ENCODE results near the gene PTPRZ1. TPM values are rescaled to one million over a fixed set of nuclear protein-coding genes. Genes with fewer than 3 reads are reported as not detected.
A peak's percentile ranks its signal among the peaks of the same experiment; 100 is the strongest.

Gene PTPRZ1
- polyA plus RNA-seq, 1 of the 3 experiments (the other 2 are of a cell fraction), result not detected

DNA sequence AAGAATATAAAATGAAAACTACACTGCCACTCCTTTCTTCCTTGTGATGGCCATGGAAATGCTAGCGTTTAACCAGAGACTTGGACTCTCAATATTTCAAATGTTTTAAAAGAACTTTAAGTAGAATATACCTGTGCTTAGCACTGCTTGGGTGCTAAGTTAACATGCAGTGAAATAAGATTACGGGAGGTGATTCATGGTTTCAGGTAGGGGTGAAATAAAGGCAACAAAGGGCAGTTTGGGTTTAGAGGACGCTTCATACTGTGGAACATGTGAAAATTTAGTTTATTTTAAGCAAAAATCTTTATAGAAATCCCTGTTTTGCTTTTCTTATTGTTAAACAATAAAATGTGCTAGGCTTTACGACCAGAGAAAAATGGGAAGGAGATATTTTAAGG lies 94.0 kb downstream of the PTPRZ1 start:
- no peak overlapping the region for H2AFZ ChIP-seq (ENCODE audit: low read depth)
- ChIA-PET POLR2A (no interaction called here), CTCF (interaction anchor here (3.4 kb wide), 1 partner anchor 28 kb away, joined by 19 read pairs; no protein-coding TSS in a partner anchor)
- no peaks in the 10 kb centered on the region for H4K20me1 ChIP-seq (ENCODE audit: insufficient read depth)
- 2% methylated on average over 4 of the region's 4 CpGs for whole genome bisulfite sequencing (ENCODE audit: low lambda C conversion rate)
- DNase-seq, result no peak
- peaks cover 15% of the 10 kb centered on the region; the same call in 1 of the 2 replicates for H3K27me3 ChIP-seq (ENCODE audit: insufficient read depth)
- no peak overlapping the region for H3K9ac ChIP-seq
- H3K79me2 ChIP-seq (ENCODE audit: insufficient read depth), result no peaks in the 10 kb centered on the region
- no peak overlapping the region for H3K4me3 ChIP-seq (ENCODE audit: low read depth in 2 of 2, low read length in 1 of 2)
- H3K36me3 ChIP-seq (replicated peaks in 1 of 2; ENCODE audit: control insufficient read depth in 1 of 2, insufficient read depth in 2 of 2, low read length in 1 of 2), result no peaks in the 10 kb centered on the region
- no peaks in the 10 kb centered on the region for H3K4me1 ChIP-seq (ENCODE audit: control insufficient read depth in 1 of 2, insufficient read depth in 2 of 2, low read depth in 1 of 2, low read length in 1 of 2)
- no peaks in the 10 kb centered on the region for H3F3A ChIP-seq (replicated peaks; ENCODE audit: insufficient read depth)
- TF ChIP-seq RCOR1 (IDR thresholded peaks at IDR 0.05; ENCODE audit: low read length), result no peak
- TF ChIP-seq EP300 (IDR thresholded peaks at IDR 0.05; ENCODE audit: borderline replicate concordance in 1 of 2, low read depth in 1 of 2, low read length in 1 of 2), result no peak
- no peak for TF ChIP-seq TCF12 (IDR thresholded peaks at IDR 0.05)
- no peak for TF ChIP-seq USF1 (IDR thresholded peaks at IDR 0.05; ENCODE audit: borderline replicate concordance, low read depth)
- no peak for TF ChIP-seq RAD21 (IDR thresholded peaks at IDR 0.05; ENCODE audit: low read length)
- TF ChIP-seq FOXM1 (IDR thresholded peaks at IDR 0.05; ENCODE audit: low read depth), result no peak
- no peak overlapping the region for H3K4me2 ChIP-seq
- no peaks in the 10 kb centered on the region for H3K9me3 ChIP-seq
- no peak overlapping the region for H3K27ac ChIP-seq (ENCODE audit: low read depth in 2 of 2, low read length in 1 of 2)
- H3K9me2 ChIP-seq, result no peaks in the 10 kb centered on the region

DNA sequence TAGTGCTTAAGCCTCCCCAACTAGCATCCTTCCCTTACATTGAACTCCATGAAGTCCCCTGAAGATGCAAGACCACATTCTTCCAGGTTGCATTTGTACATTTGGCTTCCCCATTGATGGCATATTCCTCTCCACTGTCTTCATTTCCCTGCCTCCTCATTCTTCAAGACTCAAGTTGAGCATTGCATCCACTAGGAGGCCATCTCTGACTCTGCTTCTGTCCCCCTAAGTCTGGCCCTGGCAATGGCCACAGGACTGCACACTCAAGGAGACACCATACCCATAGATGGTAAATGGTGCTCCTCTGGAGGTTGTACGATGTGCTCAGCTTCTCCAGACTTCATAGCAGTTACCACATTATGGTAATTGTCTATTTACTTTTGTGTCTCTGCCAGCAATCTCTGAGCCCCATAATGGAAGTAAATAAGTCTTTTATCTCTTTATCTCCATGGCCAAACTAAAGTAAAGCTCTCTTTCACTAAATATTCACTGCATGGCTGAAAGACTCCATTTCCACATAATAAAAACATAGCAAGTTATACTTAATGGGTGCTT lies 112.6 kb downstream of the PTPRZ1 start:
- Histone ChIP-seq H3F3A (replicated peaks; ENCODE audit: insufficient read depth) (no peaks in the 10 kb centered on the region), H3K79me2 (ENCODE audit: insufficient read depth) (no peaks in the 10 kb centered on the region), H3K9me2 (no peaks in the 10 kb centered on the region; the same call in 1 of the 2 replicates), H3K9me3 (0 out of 2 replicates have a peak, but pooled peaks cover 3% of the 10 kb centered on the region), H3K27ac (ENCODE audit: low read depth in 2 of 2, low read length in 1 of 2) (no peak overlapping the region), H3K4me1 (ENCODE audit: control insufficient read depth in 1 of 2, insufficient read depth in 2 of 2, low read depth in 1 of 2, low read length in 1 of 2) (no peaks in the 10 kb centered on the region), H4K20me1 (ENCODE audit: insufficient read depth) (peaks cover 3% of the 10 kb centered on the region; the same call in 1 of the 2 replicates), H3K4me3 (ENCODE audit: low read depth in 2 of 2, low read length in 1 of 2) (no peak overlapping the region), H3K27me3 (ENCODE audit: insufficient read depth) (peaks cover 6% of the 10 kb centered on the region; the same call in 1 of the 2 replicates), H3K9ac (no peak overlapping the region), H2AFZ (ENCODE audit: low read depth) (no peak overlapping the region), H3K4me2 (no peak overlapping the region), H3K36me3 (replicated peaks in 1 of 2; ENCODE audit: control insufficient read depth in 1 of 2, insufficient read depth in 2 of 2, low read length in 1 of 2) (no peaks in the 10 kb centered on the region)
- ChIA-PET CTCF (interaction anchor here (0.6 to 4.6 kb wide), 4 partner anchors 8 to 1133 kb away, joined by 3 to 43 read pairs (median 3); no protein-coding TSS in a partner anchor), POLR2A (no interaction called here)
- no peak for DNase-seq
- TF ChIP-seq GATA2 (CRISPR knock-in tag; IDR thresholded peaks at IDR 0.05), result no peak
- TF ChIP-seq, protein P1, sequence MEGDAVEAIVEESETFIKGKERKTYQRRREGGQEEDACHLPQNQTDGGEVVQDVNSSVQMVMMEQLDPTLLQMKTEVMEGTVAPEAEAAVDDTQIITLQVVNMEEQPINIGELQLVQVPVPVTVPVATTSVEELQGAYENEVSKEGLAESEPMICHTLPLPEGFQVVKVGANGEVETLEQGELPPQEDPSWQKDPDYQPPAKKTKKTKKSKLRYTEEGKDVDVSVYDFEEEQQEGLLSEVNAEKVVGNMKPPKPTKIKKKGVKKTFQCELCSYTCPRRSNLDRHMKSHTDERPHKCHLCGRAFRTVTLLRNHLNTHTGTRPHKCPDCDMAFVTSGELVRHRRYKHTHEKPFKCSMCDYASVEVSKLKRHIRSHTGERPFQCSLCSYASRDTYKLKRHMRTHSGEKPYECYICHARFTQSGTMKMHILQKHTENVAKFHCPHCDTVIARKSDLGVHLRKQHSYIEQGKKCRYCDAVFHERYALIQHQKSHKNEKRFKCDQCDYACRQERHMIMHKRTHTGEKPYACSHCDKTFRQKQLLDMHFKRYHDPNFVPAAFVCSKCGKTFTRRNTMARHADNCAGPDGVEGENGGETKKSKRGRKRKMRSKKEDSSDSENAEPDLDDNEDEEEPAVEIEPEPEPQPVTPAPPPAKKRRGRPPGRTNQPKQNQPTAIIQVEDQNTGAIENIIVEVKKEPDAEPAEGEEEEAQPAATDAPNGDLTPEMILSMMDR (IDR thresholded peaks at IDR 0.05), result peak; percentile 23; the same call in 1 of the 2 replicates
- WGBS (ENCODE audit: low lambda C conversion rate), result 0% methylated on average over 1 of the region's 1 CpG

- no peaks in the 10 kb centered on the region for H4K20me1 ChIP-seq (ENCODE audit: insufficient read depth)
- ChIA-PET CTCF (interaction anchor here (0.9 kb wide), 1 partner anchor 625 kb away, joined by 4 read pairs; no protein-coding TSS in a partner anchor), POLR2A (no interaction called here)
- H3K9me3 ChIP-seq, result no peaks in the 10 kb centered on the region
- H3F3A ChIP-seq (replicated peaks; ENCODE audit: insufficient read depth), result no peaks in the 10 kb centered on the region
- no peak overlapping the region for H3K4me2 ChIP-seq
- 3% methylated on average over 4 of the region's 4 CpGs for WGBS (ENCODE audit: low lambda C conversion rate)
- H3K9ac ChIP-seq, result no peak overlapping the region
- no peaks in the 10 kb centered on the region for H3K36me3 ChIP-seq (replicated peaks in 1 of 2; ENCODE audit: control insufficient read depth in 1 of 2, insufficient read depth in 2 of 2, low read length in 1 of 2)
- H2AFZ ChIP-seq (ENCODE audit: low read depth), result no peak overlapping the region
- peaks cover 13% of the 10 kb centered on the region; the same call in 1 of the 2 replicates for H3K27me3 ChIP-seq (ENCODE audit: insufficient read depth)
- H3K9me2 ChIP-seq, result no peaks in the 10 kb centered on the region
- DNase-seq, result no peak
- H3K4me1 ChIP-seq (ENCODE audit: control insufficient read depth in 1 of 2, insufficient read depth in 2 of 2, low read depth in 1 of 2, low read length in 1 of 2), result no peaks in the 10 kb centered on the region; a peak in 1 of 4 replicates
- no peak overlapping the region for H3K27ac ChIP-seq (ENCODE audit: low read depth in 2 of 2, low read length in 1 of 2)
- no peak overlapping the region for H3K4me3 ChIP-seq (ENCODE audit: low read depth in 2 of 2, low read length in 1 of 2)
- no peaks in the 10 kb centered on the region for H3K79me2 ChIP-seq (ENCODE audit: insufficient read depth)
- TF ChIP-seq TAF1 (IDR thresholded peaks at IDR 0.05; ENCODE audit: borderline replicate concordance, low read depth, low read length) (no peak), USF1 (IDR thresholded peaks at IDR 0.05; ENCODE audit: borderline replicate concordance, low read depth) (no peak), EZH2phosphoT487 (IDR thresholded peaks at IDR 0.05; ENCODE audit: borderline replicate concordance, low read depth) (no peak), RXRA (IDR thresholded peaks at IDR 0.05; ENCODE audit: borderline replicate concordance, low read depth) (no peak), GABPA (IDR thresholded peaks at IDR 0.05; ENCODE audit: low read depth) (no peak), USF2 (IDR thresholded peaks at IDR 0.05; ENCODE audit: borderline replicate concordance, low read depth, low read length) (no peak), NRF1 (IDR thresholded peaks at IDR 0.05; ENCODE audit: low read depth, low read length) (no peak), SMC3 (IDR thresholded peaks at IDR 0.05; ENCODE audit: low read depth, low read length) (no peak), IRF3 (IDR thresholded peaks at IDR 0.05; ENCODE audit: low read depth, low read length) (no peak)
These were observed 119.1 kb downstream of the PTPRZ1 start for GRCh38 chr7:121992068-121992467.
